ENCODE data around the gene SPZ1.
"Not testable (repeated sequence)": the region's sequence is repeated elsewhere in the genome, so short reads cannot be mapped to it uniquely, and the experiment has no call there.

The SPZ1 gene

GRCh38 chr5:80341016-80341775, 21.4 kb downstream of the SPZ1 start:
- DNase-seq: no peak

GRCh38 chr5:80343067-80343466, 23.3 kb downstream of the SPZ1 start:
- DNase-seq: no peak

DNA sequence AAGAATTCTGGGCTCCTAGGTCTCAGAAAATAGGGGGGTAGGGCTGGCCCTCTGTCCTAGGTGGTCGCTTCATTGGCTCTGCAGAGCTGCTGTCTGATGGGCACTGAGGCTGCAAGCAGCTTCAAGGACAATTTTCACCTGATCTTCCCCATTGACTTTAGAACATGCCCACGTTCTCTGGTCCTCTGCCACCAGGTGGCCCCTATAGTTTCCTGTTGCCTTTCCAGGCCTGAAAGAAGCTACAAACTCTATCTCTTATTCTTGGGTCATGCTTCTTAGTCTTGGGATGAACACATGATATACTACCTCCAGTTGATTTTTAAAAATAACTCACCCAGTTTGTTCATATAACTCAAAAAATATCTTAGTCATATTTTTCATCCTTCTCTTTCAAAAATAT, 26.3 kb downstream of the SPZ1 start:
- DNase-seq: peak; percentile 18 to 36

DNA sequence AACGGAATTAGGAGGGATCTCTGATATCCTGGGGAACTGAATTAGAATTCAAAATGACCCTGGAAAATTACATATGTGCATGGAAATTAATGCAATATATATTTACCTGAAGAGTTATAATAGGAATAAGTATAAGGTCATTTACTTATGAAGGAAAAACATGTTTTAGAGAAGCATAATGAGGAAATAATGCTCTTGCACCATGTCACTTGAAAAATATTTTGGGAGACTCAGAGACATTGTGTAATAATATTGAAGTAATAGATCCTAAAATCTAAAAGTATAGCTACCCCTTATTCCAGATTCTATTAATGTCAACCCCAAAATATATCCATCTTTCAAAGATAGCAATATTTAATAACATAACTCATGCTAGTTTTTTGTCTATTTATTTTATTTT, 28.4 kb downstream of the SPZ1 start:
- DNase-seq: no peak

GRCh38 chr5:80351019-80351418, 31.2 kb downstream of the SPZ1 start:
- not testable (repeated sequence) for DNase-seq

DNA sequence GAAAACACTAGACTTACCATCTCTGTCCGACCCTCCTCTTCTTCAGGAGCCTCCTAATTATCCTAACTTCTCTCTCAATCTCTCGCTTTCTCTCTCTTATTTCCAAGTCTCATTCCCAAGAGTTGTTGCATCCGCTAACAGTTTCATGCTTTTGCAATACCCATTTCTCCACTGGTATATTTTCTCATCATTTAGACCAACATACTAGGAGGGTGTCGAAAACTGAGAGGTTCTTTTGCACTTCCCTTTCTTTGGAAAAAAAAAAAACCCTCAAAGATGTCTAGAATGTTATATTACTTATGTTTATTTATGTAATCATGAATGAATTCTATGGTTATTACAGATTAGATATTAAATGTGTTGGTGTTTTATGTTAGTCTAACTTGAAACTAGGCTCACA, 35.9 kb downstream of the SPZ1 start:
- DNase-seq: no peak

GRCh38 chr5:80357671-80358070, 37.9 kb downstream of the SPZ1 start:
- no peak for DNase-seq

DNA sequence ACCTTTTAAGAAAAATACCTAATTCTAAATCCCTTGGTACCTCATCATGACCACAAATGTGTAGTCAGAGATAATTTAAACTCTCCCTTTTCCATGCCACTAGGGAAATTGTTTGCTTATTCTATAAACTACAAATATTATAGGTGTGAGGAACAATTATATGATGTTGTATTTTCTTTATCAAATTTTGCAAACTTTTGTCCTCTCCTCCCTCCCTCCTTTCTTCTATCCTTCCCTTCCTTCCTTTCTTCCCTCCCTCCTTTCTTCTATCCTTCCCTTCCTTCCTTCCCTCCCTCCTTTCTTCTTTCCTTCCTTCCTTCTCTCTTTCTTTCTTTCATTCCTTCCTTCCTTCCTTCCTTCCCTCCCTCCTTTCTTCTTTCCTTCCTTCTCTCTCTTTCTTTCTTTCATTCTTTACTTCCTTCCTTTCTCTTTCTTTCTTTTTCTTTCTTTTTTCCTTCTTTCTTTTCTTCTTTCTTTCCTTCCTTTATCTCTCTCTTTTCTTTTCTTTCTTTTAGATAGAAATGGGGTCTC, 41.2 kb downstream of the SPZ1 start:
- no peak for DNase-seq

DNA sequence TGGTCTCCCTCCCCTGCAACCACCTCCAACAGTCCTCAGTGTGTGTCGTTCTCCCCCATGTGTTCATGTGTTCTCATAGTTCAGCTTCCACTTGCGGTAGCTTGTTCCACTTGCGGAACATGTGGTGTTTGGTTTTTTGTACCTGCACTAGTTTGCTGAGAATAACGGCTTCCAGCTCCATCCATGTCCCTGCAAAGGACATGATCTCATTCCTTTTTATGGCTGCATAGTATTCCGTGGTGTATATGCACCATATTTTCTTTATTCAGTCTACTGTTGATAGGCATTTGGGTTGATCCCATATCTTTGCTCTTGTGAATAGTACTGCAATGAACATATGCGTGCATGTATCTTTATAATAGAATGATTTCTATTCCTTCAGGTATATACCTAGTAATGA, 45.1 kb downstream of the SPZ1 start:
- no peak for DNase-seq

DNA sequence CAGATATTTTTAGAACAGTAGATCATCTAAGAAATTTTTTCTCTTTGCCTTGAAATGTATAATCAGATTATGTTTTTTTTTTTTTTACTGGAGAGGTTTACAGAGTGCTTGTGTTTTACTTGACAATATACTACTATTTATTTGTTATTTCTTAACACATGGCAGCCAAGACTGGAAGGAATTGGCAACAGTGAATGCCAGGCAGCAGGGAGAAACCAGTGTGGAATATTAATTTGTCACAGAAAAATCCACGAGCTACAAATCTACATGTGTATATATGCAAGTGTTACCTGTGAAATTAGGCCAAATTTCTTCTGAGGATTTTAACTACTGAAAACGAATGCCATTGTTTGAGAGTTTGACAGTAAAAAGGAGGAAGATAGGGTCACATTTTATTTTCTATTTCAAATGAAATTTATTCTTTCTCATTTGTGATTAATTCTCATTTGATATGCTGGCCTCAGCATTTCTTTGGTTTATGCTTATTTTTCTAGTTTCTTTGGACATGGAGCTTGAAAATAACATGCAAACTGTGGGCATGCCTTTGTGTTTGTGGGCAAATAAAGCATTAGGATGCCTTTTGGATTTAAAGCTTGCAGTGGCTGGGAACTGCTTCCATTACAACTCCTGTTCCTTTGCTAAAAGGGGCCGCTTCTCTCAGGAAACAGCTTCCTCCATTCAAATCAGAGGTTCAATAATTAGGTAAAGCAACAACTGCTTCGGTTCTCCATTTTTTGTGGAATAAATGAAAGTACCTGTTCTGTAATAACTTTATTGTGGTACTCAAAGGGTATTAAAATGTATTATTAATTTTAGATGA, 49.1 kb downstream of the SPZ1 start:
- DNase-seq: no peak

DNA sequence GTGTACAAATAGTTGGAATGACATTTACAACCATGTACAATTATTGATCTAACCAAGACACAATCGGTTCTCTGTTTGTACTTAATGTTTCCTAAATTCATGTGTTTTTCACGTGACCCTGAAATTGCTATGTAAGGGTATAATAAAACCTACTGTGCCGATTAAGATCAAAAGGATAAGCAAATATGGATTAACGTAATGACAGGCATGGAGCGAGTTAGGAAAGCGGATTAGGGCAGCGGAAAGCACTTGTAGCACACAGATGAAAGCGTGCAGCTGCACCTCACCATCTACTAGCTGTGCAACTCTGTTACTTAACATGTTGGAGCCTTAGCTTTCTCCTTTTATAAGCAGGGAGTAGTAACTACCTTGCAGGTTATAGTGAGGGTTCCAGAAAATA, 49.7 kb downstream of the SPZ1 start:
- DNase-seq: no peak

GRCh38 chr5:80370390-80370789, 50.6 kb downstream of the SPZ1 start:
- no peak for DNase-seq

Measured in CD4-positive, alpha-beta T cell treated with Interferon alpha-2 for 1 hour (primary cell).